Spleen (tissue), 11 donors: ENCODE data around the gene MEG3. TPM values are rescaled to one million over a fixed set of nuclear protein-coding genes. Genes with fewer than 3 reads are reported as not detected.
A peak's percentile ranks its signal among the peaks of the same experiment; 100 is the strongest.

ENCODE experiments used
- DNase-seq: peaks from one replicate; pipeline ENCODE4 v3.0.0-alpha.2; 2020
- H3K27ac ChIP-seq, 8 donors: fragments of 200-600 bp; sonication (generic) in 7 of 8; 1 replicate in 4 of 8; 2 replicates in 4 of 8; pipeline versions ENCODE4 v1.5.0 to v1.8.0; 2016 to 2021; ENCODE audit warnings: inconsistent platforms in 4 of 8, mild to moderate bottlenecking in 4 of 8, moderate library complexity in 1 of 8
- H3K27me3 ChIP-seq, 7 donors: fragments of 200-600 bp; sonication (generic) in 6 of 7; replicated peaks in 1 of 7; 1 replicate in 4 of 7; 2 replicates in 3 of 7; pipeline versions ENCODE4 v1.5.0 to v1.8.0; 2016 to 2021; ENCODE audit warnings: inconsistent platforms in 3 of 7, mild to moderate bottlenecking in 1 of 7
- H3K36me3 ChIP-seq, 6 donors: fragments of 200-600 bp; sonication (generic) in 5 of 6; 1 replicate in 4 of 6; 2 replicates in 2 of 6; pipeline versions ENCODE4 v1.5.0 to v1.8.0; 2016 to 2021; ENCODE audit warnings: inconsistent platforms in 2 of 6
- H3K4me1 ChIP-seq, 6 donors: fragments of 200-600 bp; sonication (generic) in 5 of 6; 1 replicate in 3 of 6; 2 replicates in 3 of 6; pipeline versions ENCODE4 v1.5.0 to v1.8.0; 2016 to 2021; ENCODE audit warnings: inconsistent platforms in 3 of 6
- H3K4me3 ChIP-seq, 8 donors: fragments of 200-600 bp; sonication (generic) in 7 of 8; 1 replicate in 4 of 8; 2 replicates in 4 of 8; pipeline versions ENCODE4 v1.5.0 to v1.8.0; 2016 to 2021; ENCODE audit warnings: inconsistent platforms in 4 of 8, mild to moderate bottlenecking in 4 of 8, moderate library complexity in 2 of 8
- H3K9me3 ChIP-seq, 8 donors: fragments of 200-600 bp; sonication (generic) in 7 of 8; 1 replicate in 4 of 8; 2 replicates in 4 of 8; pipeline versions ENCODE4 v1.5.0 to v1.8.0; 2016 to 2021; ENCODE audit warnings: inconsistent platforms in 4 of 8
- CTCF ChIP-seq, 11 experiments: fragments of 200-600 bp in 7 of 11; fragments of 450-650 bp in 4 of 11; sonication (generic) in 4 of 11; IDR thresholded peaks in 8 of 11; conservative IDR thresholded peaks in 3 of 11; 1 replicate in 7 of 11; 2 replicates in 4 of 11; pipeline versions ENCODE4 v1.4.0 to v1.8.0; 2016 to 2021; ENCODE audit warnings: antibody characterized with exemption in 11 of 11, inconsistent platforms in 4 of 11, mild to moderate bottlenecking in 1 of 11
- POLR2A ChIP-seq, 3 donors: fragments of 450-650 bp; IDR thresholded peaks; one replicate each; pipeline ENCODE4 v1.5.1; 2017; ENCODE audit warnings: antibody characterized with exemption in 3 of 3, mild to moderate bottlenecking in 1 of 3
- POLR2AphosphoS5 ChIP-seq, 3 donors: sonication (generic); formaldehyde crosslinking; IDR thresholded peaks; one replicate each; pipeline ENCODE4 v1.5.1; 2017; ENCODE audit warnings: antibody characterized with exemption in 3 of 3
- WGBS, 5 donors: extraction: QIAGEN DNeasy Blood & Tissue Kit in 3 of 5; methylation state at CpG; one replicate each; pipeline versions ENCODE4 v1.1.5 to v1.1.7; 2013 to 2018; 5-methylcytosine and 5-hydroxymethylcytosine counted together
- intact Hi-C: fragments of 100-400 bp; cut with DNase I; formaldehyde crosslinking; loops from one replicate; pipeline ENCODE4 v1.15.0; 2023; ENCODE audit warnings: low total_unique reads
- polyA plus RNA-seq, 3 donors: library from polyadenylated mRNA; stranded (reverse); fragments of 200-250 nt; gene quantifications; one replicate each; pipeline ENCODE4 v1.2.1, GENCODE V29; 2013
- total RNA-seq, 7 donors: library from RNA; depleted of rRNA in 3 of 7; stranded (reverse); fragments of >200 nt in 3 of 7; fragmentation: NEBNext Ultra II Directional in 4 of 7; extraction: Animal tissue kit (Norgen Biotek cat#: 25700) in 4 of 7; gene quantifications; one replicate each; pipeline versions ENCODE4 v1.1.0 to v1.2.1, GENCODE V29; 2016 to 2021
- donor health status: healthy with polysubstance abuse.
- donor health status: DM: no; HTN: no; CAD: no; lungs with moderate emphysema.
- donor health status: DM: no; HTN: no; CAD: no.
- donor health status: Bipolar disorder and iron deficiency.
- donor health status: healthy.
- donor health status: DM: no; HTN: no; CAD: no.
- donor health status: DM: yes; HTN: yes; CAD: no.

The MEG3 gene
- total and polyA plus RNA-seq, 10 donors: 86.5 to 763 (median 187) TPM

DNA sequence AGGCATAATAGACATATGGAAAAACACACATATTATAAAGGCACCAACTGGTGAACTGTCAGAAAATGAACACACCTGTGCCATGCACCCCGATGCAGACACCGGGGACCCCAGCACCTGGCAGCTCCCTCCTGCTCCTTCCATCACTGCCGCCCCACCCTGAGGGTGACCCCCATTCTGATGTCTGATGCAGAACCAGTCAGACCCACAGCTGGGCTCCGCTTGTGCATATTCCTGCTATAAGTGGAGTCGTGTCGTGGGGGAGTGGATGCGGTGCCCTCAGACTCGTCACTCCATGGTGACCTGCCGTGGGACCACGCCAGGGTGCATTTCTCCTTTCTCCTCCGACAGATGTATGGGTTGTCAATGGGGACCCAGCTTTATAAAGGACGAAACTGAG lies 45.7 kb upstream of the MEG3 start:
- peak; percentile 52 for DNase-seq
- no peaks in the 10 kb centered on the region for H3K27me3 ChIP-seq
- no peaks in the 10 kb centered on the region for H3K9me3 ChIP-seq
- intact Hi-C loops: no loop called here
- TF ChIP-seq POLR2A (IDR thresholded peaks at IDR 0.05): no peak
- no peak for TF ChIP-seq CTCF (IDR thresholded peaks at IDR 0.05 in 8 of 11, conservative IDR thresholded peaks at IDR 0.05 in 3 of 11)
- no peak for TF ChIP-seq POLR2AphosphoS5 (IDR thresholded peaks at IDR 0.05)
- H3K4me1 ChIP-seq: no peaks in the 10 kb centered on the region
- H3K36me3 ChIP-seq: no peaks in the 10 kb centered on the region
- no peak overlapping the region for H3K4me3 ChIP-seq
- WGBS, 5 donors: 82 to 95% (median 88%) methylated on average over 11 to 12 of the region's 12 CpGs
- no peak overlapping the region for H3K27ac ChIP-seq

DNA sequence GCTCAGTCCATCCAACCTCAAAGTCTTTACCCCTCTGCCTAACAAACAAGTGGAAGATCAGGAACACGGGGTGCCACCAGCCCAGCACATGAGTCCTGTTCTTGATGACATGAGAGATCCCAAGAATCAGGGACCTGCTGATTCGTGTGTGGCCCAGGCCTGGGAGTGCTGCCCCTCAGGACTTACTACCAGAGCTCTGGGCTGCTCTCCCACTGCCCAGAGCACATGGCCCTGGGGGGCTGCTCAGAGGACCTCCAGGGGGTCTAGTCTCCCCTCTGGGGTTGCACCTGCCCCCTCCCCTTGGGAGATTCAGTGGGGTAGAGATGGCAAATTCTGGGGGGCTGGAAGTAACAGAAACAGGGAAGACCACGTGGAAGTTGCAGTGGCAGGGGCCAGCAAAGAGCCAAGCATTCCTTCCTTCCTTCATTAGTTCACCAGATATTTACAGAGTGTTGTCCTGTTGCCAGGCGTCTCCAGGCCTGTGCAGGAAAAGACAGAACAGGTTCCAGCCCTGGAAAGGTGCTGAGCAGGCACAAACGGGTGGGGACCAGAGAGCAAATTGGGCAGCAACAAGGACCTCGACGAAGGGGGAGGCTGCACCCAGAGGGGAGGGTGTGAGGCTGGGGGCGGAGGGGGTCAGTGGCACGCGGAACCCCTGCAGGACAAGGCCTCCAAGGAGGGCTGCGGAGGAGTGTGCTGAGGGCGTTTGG lies 45.1 kb upstream of the MEG3 start:
- no peaks in the 10 kb centered on the region for H3K27me3 ChIP-seq
- no peaks in the 10 kb centered on the region for H3K9me3 ChIP-seq

GRCh38 chr14:100781952-100782351 lies 44.0 kb upstream of the MEG3 start:
- Histone ChIP-seq H3K4me1 (peaks cover 0 to 8% (median 0%) of the 10 kb centered on the region in 6 donors), H3K9me3 (no peaks in the 10 kb centered on the region), H3K27ac (no peak overlapping the region), H3K36me3 (no peaks in the 10 kb centered on the region), H3K27me3 (no peaks in the 10 kb centered on the region), H3K4me3 (no peak overlapping the region)
- peak; percentile 14 for DNase-seq
- TF ChIP-seq CTCF (IDR thresholded peaks at IDR 0.05 in 8 of 11, conservative IDR thresholded peaks at IDR 0.05 in 3 of 11) (no peak), POLR2AphosphoS5 (IDR thresholded peaks at IDR 0.05) (no peak), POLR2A (IDR thresholded peaks at IDR 0.05) (no peak)
- intact Hi-C loops: no loop called here
- 79 to 95% (median 91%) methylated on average over 8 of the region's 8 CpGs for whole genome bisulfite sequencing, 5 donors

More for the DNA sequence above, 45.1 kb upstream of the MEG3 start:
- peak; percentile 59 for DNase-seq
- WGBS, 5 donors: 77 to 87% (median 83%) methylated on average over 12 of the region's 12 CpGs
- H3K27ac ChIP-seq: no peak overlapping the region
- TF ChIP-seq POLR2AphosphoS5 (IDR thresholded peaks at IDR 0.05) (no peak), CTCF (IDR thresholded peaks at IDR 0.05 in 8 of 11, conservative IDR thresholded peaks at IDR 0.05 in 3 of 11) (no peak)
- no peak overlapping the region for H3K4me3 ChIP-seq
- intact Hi-C loops: no loop called here
- H3K4me1 ChIP-seq: peaks cover 0 to 2% (median 0%) of the 10 kb centered on the region in 6 donors
- no peaks in the 10 kb centered on the region for H3K36me3 ChIP-seq

- 72 to 79% (median 74%) methylated on average over 12 to 13 of the region's 13 CpGs for WGBS, 5 donors
- peaks cover 0 to 8% (median 0%) of the 10 kb centered on the region in 6 donors for H3K4me1 ChIP-seq
- no peaks in the 10 kb centered on the region for H3K9me3 ChIP-seq
- H3K27ac ChIP-seq: no peak overlapping the region
- peak; percentile 47 for DNase-seq
- H3K4me3 ChIP-seq: no peak overlapping the region
- TF ChIP-seq POLR2AphosphoS5 (IDR thresholded peaks at IDR 0.05) (no peak), POLR2A (IDR thresholded peaks at IDR 0.05) (no peak), CTCF (IDR thresholded peaks at IDR 0.05 in 8 of 11, conservative IDR thresholded peaks at IDR 0.05 in 3 of 11) (no peak)
- no peaks in the 10 kb centered on the region for H3K27me3 ChIP-seq
- intact Hi-C loops: no loop called here
- no peaks in the 10 kb centered on the region for H3K36me3 ChIP-seq
These were observed 43.2 kb upstream of the MEG3 start for GRCh38 chr14:100782516-100783320.
